ENCODE results near the gene RAB11FIP5. TPM values are rescaled to one million over a fixed set of nuclear protein-coding genes. Genes with fewer than 3 reads are reported as not detected.

RAB11FIP5 gene
- total and polyA plus RNA-seq, 2 of the 4 experiments (the other 2 are of a cell fraction) = 21.5 to 34.5 TPM

GRCh38 chr2:73033142-73033765 lies 79.5 kb downstream of the RAB11FIP5 start:
- intact Hi-C loops (cut with micrococcal nuclease) = no loop called here

More at GRCh38 chr2:73033142-73033765, 79.5 kb downstream of the RAB11FIP5 start:
- no peak overlapping the region for H3K14ac ChIP-seq (replicated peaks; ENCODE audit: low read depth, low read length)
- no peak overlapping the region for H2AK9ac ChIP-seq (replicated peaks; ENCODE audit: low read depth, low read length, poor library complexity)
- ATAC-seq (ENCODE audit: low read depth) (no peak), DNase-seq (no peak)
- H3K56ac ChIP-seq (ENCODE audit: extremely low read depth, insufficient read depth, low read length) = no peak overlapping the region
- CTCF ChIA-PET = no interaction called here
- no peaks in the 10 kb centered on the region; the same call in none of the 2 replicates for H4K20me1 ChIP-seq (ENCODE audit: insufficient read depth, low read length)
- peaks cover 5% of the 10 kb centered on the region for H3K36me3 ChIP-seq (ENCODE audit: control insufficient read depth, insufficient read depth, low read length)
- WGBS, 2 experiments (ENCODE audit: extremely low coverage in 2 of 2, insufficient read length in 1 of 2) = no CpG with 5 or more reads among the region's 1 CpG
- in situ Hi-C loops (cut with MboI; ENCODE audit: low sequenced_read_pairs) (no loop called here), dilution Hi-C loops (cut with HindIII; ENCODE audit: low sequenced_read_pairs, unreplicated experiment) (no loop called here)
- H3K9ac ChIP-seq (ENCODE audit: low read depth, low read length) = no peak overlapping the region
- no peak overlapping the region for H2BK15ac ChIP-seq (ENCODE audit: low read depth, low read length)
- TF ChIP-seq CEBPB (IDR thresholded peaks at IDR 0.05; ENCODE audit: low read depth, low read length) (no peak), RCOR1 (IDR thresholded peaks at IDR 0.05; ENCODE audit: insufficient replicate concordance, low read length) (no peak), FOS (IDR thresholded peaks at IDR 0.05; ENCODE audit: low read depth, low read length) (no peak), CTCF (conservative IDR thresholded peaks at IDR 0.05; ENCODE audit: low read depth, low read length) (no peak), BHLHE40 (IDR thresholded peaks at IDR 0.05; ENCODE audit: low read depth, low read length) (no peak), ELK1 (IDR thresholded peaks at IDR 0.05; ENCODE audit: borderline replicate concordance, low read depth, low read length) (no peak), USF2 (IDR thresholded peaks at IDR 0.05; ENCODE audit: low read depth, low read length) (no peak), MAFK (IDR thresholded peaks at IDR 0.05; ENCODE audit: low read depth, low read length) (no peak), POLR2A (IDR thresholded peaks at IDR 0.05; ENCODE audit: low read depth, low read length) (no peak), RFX5 (IDR thresholded peaks at IDR 0.05; ENCODE audit: low read depth, low read length) (no peak), NFE2L2 (IDR thresholded peaks at IDR 0.05; ENCODE audit: low read depth, low read length) (no peak), SMC3 (IDR thresholded peaks at IDR 0.05; ENCODE audit: low read depth, low read length) (no peak), MXI1 (IDR thresholded peaks at IDR 0.05; ENCODE audit: borderline replicate concordance, low read depth, low read length) (no peak), RAD21 (IDR thresholded peaks at IDR 0.05; ENCODE audit: low read length) (no peak), CHD1 (IDR thresholded peaks at IDR 0.05; ENCODE audit: low read depth, low read length) (no peak), MAZ (IDR thresholded peaks at IDR 0.05; ENCODE audit: borderline replicate concordance, low read depth, low read length) (no peak)
- no peak overlapping the region for H3K27ac ChIP-seq (ENCODE audit: insufficient read depth, low read length)
- H3K9me1 ChIP-seq (ENCODE audit: insufficient read depth, low read length) = peaks cover 9% of the 10 kb centered on the region; the same call in 1 of the 2 replicates
- peaks cover 3 to 10% of the 10 kb centered on the region in 2 experiments; a peak in 2 of 4 replicates for H3K79me1 ChIP-seq (ENCODE audit: low read depth in 1 of 2, low read length in 2 of 2)
- H2BK5ac ChIP-seq (ENCODE audit: low read depth, low read length, poor library complexity, severe bottlenecking) = no peak overlapping the region
- no peak overlapping the region for H4K5ac ChIP-seq (ENCODE audit: low read depth, low read length)
- H4K91ac ChIP-seq (ENCODE audit: insufficient read depth, low read depth, low read length) = no peak overlapping the region
- no peak overlapping the region for H2BK20ac ChIP-seq (ENCODE audit: low read depth, low read length)
- no peak overlapping the region for H2BK120ac ChIP-seq (ENCODE audit: low read depth, low read length)
- no peaks in the 10 kb centered on the region for H3K9me3 ChIP-seq (ENCODE audit: control insufficient read depth, insufficient read depth, low read length)
- H3K27me3 ChIP-seq (ENCODE audit: control insufficient read depth, insufficient read depth, low read length) = no peaks in the 10 kb centered on the region
- H3K23ac ChIP-seq (ENCODE audit: low read depth, low read length) = no peak overlapping the region
- BruUV-seq (replicated peaks) = no TSS peak
- H3K18ac ChIP-seq (ENCODE audit: low read depth, low read length) = no peak overlapping the region
- H3K4me1 ChIP-seq (ENCODE audit: control insufficient read depth, insufficient read depth, low read length) = no peaks in the 10 kb centered on the region
- no peak overlapping the region for H3K4ac ChIP-seq (ENCODE audit: low read depth, low read length)
- H3K4me3 ChIP-seq (ENCODE audit: insufficient read depth, low read depth, low read length) = no peak overlapping the region
- no peak overlapping the region for H2AK5ac ChIP-seq (ENCODE audit: low read depth, low read length)
- POLR2A ChIA-PET (ENCODE audit: unreplicated experiment) = no interaction called here
- no peak overlapping the region for H2AFZ ChIP-seq (replicated peaks; ENCODE audit: low read length, poor library complexity)
- H4K8ac ChIP-seq (ENCODE audit: low read depth in 2 of 2, low read length in 2 of 2) = no peak overlapping the region
- no peak overlapping the region for H3K4me2 ChIP-seq (ENCODE audit: low read depth, low read length)
